GM21381 (cell line): ENCODE measurements around the gene ZNF335.

ENCODE experiments used
- ATAC-seq: cut with Tn5 transposase; IDR thresholded peaks from one replicate; pipeline ENCODE4 v1.9.1; 2021; ENCODE audit warnings: mild to moderate bottlenecking, moderate library complexity; ENCODE audit not compliant: unreplicated experiment

Gene ZNF335, protein sequence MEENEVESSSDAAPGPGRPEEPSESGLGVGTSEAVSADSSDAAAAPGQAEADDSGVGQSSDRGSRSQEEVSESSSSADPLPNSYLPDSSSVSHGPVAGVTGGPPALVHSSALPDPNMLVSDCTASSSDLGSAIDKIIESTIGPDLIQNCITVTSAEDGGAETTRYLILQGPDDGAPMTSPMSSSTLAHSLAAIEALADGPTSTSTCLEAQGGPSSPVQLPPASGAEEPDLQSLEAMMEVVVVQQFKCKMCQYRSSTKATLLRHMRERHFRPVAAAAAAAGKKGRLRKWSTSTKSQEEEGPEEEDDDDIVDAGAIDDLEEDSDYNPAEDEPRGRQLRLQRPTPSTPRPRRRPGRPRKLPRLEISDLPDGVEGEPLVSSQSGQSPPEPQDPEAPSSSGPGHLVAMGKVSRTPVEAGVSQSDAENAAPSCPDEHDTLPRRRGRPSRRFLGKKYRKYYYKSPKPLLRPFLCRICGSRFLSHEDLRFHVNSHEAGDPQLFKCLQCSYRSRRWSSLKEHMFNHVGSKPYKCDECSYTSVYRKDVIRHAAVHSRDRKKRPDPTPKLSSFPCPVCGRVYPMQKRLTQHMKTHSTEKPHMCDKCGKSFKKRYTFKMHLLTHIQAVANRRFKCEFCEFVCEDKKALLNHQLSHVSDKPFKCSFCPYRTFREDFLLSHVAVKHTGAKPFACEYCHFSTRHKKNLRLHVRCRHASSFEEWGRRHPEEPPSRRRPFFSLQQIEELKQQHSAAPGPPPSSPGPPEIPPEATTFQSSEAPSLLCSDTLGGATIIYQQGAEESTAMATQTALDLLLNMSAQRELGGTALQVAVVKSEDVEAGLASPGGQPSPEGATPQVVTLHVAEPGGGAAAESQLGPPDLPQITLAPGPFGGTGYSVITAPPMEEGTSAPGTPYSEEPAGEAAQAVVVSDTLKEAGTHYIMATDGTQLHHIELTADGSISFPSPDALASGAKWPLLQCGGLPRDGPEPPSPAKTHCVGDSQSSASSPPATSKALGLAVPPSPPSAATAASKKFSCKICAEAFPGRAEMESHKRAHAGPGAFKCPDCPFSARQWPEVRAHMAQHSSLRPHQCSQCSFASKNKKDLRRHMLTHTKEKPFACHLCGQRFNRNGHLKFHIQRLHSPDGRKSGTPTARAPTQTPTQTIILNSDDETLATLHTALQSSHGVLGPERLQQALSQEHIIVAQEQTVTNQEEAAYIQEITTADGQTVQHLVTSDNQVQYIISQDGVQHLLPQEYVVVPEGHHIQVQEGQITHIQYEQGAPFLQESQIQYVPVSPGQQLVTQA (N-terminal part only)

DNA sequence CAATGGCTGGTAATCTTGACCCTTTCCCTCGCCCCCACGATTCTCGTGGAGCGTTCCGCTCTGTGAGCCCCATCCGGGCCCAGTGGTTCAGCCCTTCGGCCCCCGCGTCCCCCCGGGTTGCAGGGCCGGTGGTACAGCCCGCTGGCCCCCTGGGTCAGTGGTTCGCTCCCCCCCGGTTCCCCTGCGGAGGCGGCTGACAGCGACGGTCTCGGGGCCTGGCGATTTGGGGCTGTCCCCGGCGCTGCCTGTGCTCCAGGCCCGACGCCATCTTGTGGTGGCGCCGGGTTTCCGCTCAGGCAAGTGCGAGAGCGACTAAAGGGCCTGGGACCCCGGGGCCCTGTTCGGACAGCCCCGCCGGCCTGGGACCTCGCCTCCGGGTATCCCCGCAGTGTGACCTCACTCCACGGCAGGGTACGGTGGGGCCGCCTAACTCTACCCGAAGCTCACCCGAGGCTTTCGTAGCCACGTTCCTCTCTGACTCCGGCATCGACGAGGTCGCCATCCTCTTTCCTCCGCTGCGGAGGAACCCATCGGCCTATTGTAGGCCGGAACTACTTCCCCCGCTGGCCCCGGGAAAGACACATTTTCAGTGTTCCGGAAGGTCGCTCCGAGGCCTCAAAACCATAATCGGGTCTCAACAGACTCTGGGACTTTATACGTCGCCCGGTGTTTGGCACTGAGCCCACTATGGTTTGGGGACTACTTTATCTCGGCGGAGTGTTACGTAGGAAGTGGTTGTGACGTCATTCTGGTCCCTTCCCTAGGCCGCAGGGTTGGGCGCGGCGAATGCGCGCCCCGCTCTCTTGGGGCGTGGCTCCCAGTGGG lies at the start of gene ZNF335:
TSS of gene ZNF335 (minus strand) at position 529 of the 825 bp plus-strand sequence. CDS start 793 bp downstream, outside the sequence.
- peak; percentile 67 for ATAC-seq

DNA sequence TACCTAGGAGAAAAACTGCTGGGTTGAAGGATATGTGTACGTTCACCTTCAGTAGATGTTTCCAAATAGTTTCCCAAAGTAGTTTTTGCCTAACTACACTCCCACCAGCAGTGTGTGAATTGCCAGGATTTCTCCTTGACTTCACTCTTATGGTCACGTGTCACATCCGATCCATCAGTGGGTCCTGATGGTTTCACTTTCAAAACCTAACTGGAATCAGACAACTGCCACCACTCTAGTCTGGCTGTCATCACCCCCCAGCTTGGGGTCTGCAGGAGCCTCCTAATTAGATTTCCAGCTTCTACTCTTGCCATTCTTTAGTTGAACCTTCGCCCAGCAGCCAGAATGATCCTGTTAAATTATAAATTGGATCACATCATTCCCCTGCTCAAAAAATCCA lies 48.6 kb upstream of the ZNF335 start:
- ATAC-seq: no peak

DNA sequence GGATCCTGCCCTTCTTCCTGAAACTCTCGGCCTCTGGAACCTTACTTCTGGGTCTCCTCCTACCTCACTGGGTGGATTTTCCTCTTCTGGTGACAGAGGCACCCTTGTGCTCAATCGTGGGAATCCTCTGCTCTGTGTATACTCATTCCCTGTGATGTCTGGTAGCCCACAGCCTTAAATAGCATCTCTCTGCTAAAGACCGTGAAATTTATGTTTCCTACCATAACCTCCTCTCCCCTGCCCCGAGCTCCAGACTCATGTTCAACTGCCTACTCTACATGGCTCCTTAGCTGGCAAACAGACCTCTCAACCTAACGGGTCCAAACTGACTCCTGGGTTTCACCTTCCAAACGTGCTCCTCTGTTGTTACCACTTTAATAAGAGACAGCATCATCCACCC lies 46.6 kb upstream of the ZNF335 start:
- ATAC-seq: no peak

DNA sequence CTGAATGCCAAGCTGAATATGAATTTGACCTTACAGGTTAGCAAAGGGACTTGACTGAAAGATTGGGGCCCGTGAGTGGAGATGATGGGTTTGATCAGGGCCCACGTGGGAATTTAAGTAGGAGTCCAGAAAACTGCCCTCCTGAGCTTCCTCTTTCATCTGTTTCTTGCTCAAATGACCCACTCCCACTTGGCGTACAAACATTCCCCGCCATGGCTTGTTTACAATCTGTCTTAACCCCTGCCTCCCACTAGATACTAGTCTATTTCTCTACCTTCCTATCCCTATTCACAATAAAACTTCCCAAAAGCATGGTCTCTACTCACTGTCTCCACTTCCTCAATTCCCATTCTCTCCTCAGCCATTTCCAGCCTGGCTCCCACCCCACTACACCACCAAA lies 46.1 kb upstream of the ZNF335 start:
- ATAC-seq: no peak

DNA sequence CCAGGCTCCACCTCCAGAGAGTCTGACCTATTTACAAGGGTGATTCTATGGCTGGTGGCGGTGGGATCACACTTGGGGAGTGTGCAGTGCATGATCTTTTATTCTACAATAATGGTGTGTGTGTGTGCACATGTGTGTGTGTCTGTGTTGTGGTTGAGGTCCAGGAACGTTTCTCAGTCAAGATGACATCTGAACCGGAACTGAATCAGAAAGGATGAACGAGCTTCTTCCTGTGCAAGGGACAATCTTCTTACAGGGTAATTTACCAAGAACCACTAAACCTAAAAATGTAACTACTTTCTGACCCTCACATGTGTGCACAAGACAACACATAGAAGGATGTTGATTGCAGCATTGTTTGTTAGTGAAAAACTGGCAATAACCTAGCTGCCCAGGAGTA lies 45.3 kb upstream of the ZNF335 start:
- ATAC-seq: no peak

DNA sequence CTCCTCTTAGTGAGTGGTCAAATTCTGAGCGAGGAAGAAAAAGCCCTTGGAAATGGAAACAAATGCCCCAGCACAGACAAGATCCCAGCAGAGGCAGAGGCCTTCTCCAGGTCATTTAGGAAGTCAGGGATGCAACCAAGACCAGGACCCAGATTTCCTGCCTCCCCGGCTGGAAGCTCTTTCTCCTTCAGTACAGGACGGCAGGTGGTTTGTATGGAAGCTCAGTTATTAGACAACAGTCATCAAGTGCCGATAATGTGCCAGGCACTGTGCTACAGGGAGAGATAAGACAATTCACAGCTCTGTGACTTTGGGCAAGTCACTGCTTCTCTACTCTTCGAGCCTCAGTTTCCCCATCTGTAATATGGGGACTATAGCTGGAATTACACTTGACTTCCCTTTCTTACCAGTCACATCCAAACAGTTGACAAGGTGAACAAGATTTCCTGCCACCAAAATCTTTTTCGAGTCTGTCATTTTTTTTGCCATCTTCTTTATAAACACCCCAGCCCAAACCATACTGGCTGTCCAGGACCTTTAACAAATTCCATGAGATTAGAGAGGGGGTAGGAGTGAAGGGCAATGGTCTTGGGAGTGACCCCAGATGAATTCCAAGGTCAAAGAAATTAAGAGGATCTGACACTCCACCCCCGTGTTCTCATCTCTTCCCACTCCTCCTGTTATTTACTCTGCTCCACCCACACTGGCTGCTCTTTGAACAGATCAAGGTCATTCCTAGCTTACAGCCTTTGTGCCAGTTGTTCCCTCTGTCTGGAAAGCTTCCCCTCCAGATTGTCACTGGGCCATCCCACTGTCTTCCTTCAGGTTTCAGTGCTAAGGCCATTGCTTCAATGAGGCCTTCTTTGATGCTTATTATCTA lies 42.8 kb upstream of the ZNF335 start:
- no peak for ATAC-seq

DNA sequence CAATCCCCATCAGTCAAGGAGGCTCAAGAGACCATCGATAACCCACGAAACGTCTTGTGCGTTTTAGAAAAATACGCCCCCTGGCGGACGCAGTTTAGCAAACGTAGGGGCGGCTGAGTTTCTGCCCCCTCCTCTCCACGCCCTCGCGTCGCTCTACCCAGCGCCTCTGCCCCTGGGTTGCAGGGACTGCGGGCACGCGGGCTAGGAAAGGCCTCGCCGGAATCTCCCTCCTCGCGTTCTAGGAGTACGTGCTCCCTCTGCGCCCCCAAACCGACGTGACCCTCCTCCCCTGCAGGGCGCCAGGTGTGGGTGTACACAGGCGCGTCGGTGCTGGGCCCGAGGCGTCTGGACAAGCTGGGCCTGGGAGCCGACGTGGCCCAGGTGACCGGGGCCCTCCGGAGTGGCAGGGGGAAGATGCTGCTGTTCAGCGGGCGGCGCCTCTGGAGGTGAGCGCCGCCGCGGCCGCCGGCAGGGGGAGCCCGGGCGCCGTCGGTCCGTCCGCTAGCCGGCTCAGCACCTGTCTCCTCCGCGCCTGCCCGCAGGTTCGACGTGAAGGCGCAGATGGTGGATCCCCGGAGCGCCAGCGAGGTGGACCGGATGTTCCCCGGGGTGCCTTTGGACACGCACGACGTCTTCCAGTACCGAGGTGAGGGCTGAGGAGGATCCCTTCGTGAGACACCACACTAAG lies 42.0 kb upstream of the ZNF335 start:
- no peak for ATAC-seq

DNA sequence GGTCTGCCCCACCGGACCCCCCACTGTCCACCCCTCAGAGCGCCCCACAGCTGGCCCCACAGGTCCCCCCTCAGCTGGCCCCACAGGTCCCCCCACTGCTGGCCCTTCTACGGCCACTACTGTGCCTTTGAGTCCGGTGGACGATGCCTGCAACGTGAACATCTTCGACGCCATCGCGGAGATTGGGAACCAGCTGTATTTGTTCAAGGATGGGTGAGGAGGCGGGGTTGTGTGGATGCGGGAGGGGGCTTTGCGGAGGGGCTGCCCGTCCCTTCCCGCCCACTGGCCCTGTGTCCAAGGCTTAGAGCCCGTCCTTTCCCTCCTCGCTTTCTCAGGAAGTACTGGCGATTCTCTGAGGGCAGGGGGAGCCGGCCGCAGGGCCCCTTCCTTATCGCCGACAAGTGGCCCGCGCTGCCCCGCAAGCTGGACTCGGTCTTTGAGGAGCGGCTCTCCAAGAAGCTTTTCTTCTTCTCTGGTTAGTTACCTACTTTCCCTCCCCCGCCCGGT lies 41.4 kb upstream of the ZNF335 start:
- no peak for ATAC-seq

DNA sequence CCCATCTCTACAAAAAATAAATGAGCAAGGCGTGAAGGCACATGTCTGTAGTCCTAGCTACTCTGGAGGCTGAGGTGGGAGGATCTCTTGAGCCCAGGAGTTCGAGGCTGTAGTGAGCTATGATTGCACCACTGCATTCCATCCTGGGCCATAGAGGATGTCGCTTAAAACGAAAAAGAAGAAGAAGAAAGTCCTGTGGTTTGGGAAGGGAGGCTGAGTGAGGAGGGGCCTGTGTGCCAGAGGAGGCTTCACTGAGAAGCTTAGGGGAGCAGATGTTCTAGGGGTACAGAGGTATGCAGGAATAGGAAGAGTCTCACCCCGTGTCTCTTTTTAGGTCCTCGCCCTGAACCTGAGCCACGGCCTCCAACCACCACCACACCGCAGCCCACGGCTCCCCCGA lies 40.9 kb upstream of the ZNF335 start:
- ATAC-seq: no peak

DNA sequence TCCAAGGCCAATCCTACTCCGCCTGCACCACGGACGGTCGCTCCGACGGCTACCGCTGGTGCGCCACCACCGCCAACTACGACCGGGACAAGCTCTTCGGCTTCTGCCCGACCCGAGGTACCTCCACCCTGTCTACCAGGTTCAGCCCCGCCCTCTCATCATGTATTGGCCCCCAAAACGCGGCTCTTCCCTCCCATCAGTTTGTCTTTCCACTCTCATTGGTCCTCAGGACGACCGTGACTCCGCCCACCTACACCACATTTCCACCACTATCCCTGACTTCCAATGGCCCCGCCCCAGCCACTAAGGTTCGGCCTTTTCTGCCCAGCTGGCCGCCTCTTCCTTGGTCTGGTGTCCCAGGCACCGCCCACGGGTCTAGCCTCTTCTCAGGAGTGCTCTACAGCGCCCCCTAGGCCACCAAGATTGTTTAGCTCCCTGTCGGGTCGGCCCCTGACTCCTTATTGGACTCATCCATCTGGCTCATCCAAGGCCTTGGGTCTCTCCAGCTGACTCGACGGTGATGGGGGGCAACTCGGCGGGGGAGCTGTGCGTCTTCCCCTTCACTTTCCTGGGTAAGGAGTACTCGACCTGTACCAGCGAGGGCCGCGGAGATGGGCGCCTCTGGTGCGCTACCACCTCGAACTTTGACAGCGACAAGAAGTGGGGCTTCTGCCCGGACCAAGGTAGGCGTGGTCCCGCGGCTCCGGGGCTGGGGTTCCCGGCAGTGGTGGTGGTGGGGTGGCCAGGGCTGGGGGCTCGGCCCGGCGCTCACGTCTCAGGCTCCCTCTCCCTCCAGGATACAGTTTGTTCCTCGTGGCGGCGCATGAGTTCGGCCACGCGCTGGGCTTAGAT lies 39.9 kb upstream of the ZNF335 start:
- no peak for ATAC-seq

DNA sequence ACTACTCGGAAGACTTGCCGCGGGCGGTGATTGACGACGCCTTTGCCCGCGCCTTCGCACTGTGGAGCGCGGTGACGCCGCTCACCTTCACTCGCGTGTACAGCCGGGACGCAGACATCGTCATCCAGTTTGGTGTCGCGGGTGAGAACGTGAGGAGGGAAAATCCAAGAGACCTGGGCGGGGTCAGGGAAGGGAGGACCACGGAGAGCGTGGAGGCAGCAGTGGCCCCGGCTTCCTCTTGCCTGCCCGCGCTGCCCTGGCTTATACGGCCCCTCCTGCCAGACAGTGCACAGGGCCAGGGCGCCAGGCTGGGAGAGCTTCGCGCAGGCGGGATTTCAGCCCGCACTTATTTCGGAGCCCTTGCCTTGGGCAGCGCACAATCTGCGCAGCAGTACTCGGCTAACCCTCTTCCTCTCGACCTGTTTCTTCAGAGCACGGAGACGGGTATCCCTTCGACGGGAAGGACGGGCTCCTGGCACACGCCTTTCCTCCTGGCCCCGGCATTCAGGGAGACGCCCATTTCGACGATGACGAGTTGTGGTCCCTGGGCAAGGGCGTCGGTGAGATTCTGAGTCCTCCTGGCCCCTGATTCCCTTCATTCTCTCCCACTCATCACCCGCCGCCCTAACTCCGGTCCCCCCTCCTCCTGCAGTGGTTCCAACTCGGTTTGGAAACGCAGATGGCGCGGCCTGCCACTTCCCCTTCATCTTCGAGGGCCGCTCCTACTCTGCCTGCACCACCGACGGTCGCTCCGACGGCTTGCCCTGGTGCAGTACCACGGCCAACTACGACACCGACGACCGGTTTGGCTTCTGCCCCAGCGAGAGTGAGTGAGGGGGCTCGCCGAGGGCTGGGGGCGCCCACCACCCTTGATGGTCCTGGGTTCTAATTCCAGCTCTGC lies 38.7 kb upstream of the ZNF335 start:
- ATAC-seq: no peak

DNA sequence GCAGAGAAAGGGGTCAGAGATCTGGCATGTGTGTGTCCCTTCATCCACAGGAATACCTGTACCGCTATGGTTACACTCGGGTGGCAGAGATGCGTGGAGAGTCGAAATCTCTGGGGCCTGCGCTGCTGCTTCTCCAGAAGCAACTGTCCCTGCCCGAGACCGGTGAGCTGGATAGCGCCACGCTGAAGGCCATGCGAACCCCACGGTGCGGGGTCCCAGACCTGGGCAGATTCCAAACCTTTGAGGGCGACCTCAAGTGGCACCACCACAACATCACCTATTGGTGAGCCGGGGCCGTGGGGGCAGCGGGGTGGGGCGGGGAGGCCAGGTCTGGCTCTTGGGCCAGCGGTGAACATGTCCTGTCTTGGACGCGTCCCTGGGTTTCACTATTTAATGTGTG lies 37.8 kb upstream of the ZNF335 start:
- ATAC-seq: no peak

DNA sequence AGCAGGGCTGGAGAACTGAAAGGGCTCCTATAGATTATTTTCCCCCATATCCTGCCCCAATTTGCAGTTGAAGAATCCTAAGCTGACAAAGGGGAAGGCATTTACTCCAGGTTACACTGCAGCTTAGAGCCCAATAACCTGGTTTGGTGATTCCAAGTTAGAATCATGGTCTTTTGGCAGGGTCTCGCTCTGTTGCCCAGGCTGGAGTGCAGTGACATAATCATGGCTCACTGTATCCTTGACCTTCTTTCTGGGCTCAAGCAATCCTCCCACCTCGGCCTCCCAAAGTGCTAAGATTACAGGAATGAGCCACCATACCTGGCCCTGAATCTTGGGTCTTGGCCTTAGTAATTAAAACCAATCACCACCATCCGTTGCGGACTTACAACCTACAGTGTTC lies 35.7 kb upstream of the ZNF335 start:
- ATAC-seq: no peak

DNA sequence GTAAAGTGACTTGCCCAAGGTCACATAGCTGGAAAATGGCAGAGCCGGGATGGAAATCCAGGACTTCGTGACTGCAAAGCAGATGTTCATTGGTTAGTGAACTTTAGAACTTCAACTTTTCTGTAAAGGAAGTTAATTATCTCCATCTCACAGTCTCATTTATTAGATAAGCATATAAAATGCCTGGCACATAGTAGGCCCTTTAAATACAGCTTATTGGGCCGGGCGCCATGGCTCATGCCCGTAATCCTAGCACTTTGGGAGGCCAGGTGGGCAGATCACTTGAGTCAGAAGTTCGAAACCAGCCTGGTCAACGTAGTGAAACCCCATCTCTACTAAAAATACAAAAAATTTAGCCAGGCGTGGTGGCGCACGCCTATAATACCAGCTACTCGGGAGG lies 35.0 kb upstream of the ZNF335 start:
- ATAC-seq: no peak

DNA sequence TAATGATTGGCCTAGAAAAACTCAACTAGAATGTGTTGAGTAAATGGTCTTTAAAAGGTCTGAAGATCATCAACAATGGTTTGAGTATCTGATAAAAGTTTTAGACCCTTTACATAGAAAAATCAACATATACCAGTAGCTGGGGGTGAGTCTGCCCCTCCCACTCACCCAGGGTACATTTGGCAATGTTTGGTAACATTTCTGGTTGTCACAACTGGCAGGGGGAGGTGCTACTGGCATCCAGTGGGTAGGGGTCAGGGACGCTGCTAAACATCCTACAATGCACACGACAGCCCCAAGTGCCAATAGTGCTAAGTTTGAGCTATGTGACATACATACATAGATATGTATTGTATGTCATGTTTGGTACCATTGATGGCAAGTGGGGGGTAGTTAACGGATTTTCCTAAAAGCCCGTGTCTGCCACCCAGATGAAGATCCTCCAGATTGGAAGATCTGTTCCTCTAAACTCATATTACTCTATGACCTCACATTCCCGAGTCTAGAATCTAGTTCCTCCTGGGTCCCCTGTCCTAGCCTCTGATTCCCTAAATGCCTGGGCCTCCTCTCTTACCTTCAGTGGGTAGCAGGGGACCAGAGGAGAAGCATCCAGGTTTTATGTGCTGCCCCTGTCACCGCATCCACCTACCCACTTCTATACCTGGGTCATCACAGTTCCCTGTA lies 34.2 kb upstream of the ZNF335 start:
- no peak for ATAC-seq

DNA sequence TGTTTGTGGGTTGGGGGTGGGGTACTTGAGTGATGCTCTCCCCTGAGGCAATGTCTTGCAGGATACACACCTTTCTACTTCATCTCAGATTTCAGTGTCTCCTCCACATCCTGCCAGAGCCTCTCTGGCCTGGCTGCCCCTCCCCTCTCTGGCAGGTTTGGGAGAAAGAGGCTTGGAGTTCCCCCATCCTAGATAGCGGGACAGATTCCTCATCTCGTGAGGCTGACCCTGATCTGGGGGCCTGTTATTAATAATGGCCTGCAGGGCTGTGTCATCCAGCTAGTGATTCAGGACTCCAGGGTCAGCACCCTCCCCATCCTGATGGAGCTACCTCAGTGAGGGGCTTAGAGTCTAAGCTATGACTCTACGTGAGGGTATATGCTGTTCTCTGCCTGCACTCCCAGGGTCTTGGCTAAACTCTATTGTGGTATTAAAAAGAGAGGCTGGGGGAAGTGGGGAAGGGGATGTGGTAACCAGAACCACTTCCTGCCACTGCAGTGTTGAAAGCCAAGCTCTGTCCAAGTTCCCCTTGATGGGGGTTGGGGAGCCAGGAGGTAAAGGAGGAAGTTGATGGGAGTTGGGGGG lies 33.0 kb upstream of the ZNF335 start:
- ATAC-seq: no peak
